Skeletal muscle cell (primary cell): Measurements from ENCODE around the gene STX16.
"Not testable (repeated sequence)": the region's sequence is repeated elsewhere in the genome, so short reads cannot be mapped to it uniquely, and the experiment has no call there.

Source experiments
- DNase-seq: peaks from one replicate; pipeline ENCODE4 v3.0.0-alpha.2; 2010; ENCODE audit warnings: low read depth
- H3K4me3 ChIP-seq: 2 replicates; pipeline ENCODE4 v1.5.1; 2011; ENCODE audit warnings: low read depth, mild to moderate bottlenecking, control low read depth, low read length, moderate library complexity

STX16 gene

GRCh38 chr20:58715801-58716475 lies 64.9 kb downstream of the STX16 start:
- no peak for DNase-seq
- no peak overlapping the region for H3K4me3 ChIP-seq

GRCh38 chr20:58716476-58717277 lies 65.6 kb downstream of the STX16 start:
- DNase-seq = no peak
- H3K4me3 ChIP-seq = no peak overlapping the region

- DNase-seq = no peak
- H3K4me3 ChIP-seq = no peak overlapping the region
Measured at GRCh38 chr20:58717278-58718091, 66.4 kb downstream of the STX16 start.

GRCh38 chr20:58718121-58718563 lies 67.1 kb downstream of the STX16 start:
- no peak for DNase-seq
- no peak overlapping the region for H3K4me3 ChIP-seq

- no peak overlapping the region for H3K4me3 ChIP-seq
- DNase-seq = no peak
Measured at GRCh38 chr20:58718729-58719128, 67.6 kb downstream of the STX16 start.

- DNase-seq = no peak
- H3K4me3 ChIP-seq = no peak overlapping the region
Measured at GRCh38 chr20:58719258-58719657, 68.2 kb downstream of the STX16 start.

- H3K4me3 ChIP-seq = no peak overlapping the region
- DNase-seq = no peak
Measured at GRCh38 chr20:58719971-58720371, 68.9 kb downstream of the STX16 start.

- DNase-seq = no peak
- no peak overlapping the region for H3K4me3 ChIP-seq
Measured at GRCh38 chr20:58720890-58721289, 69.8 kb downstream of the STX16 start.

- no peak overlapping the region for H3K4me3 ChIP-seq
- DNase-seq = no peak
Measured at GRCh38 chr20:58721951-58722778, 71.1 kb downstream of the STX16 start.

- no peak overlapping the region for H3K4me3 ChIP-seq
- no peak for DNase-seq
Measured at GRCh38 chr20:58722877-58723627, 72.0 kb downstream of the STX16 start.

- no peak overlapping the region for H3K4me3 ChIP-seq
- no peak for DNase-seq
Measured at GRCh38 chr20:58723628-58723984, 72.5 kb downstream of the STX16 start.

- H3K4me3 ChIP-seq, DNase-seq: not testable (repeated sequence)
Measured at GRCh38 chr20:58726156-58726555, 75.1 kb downstream of the STX16 start.
